ENCODE data around the gene PDZD2.

Gene PDZD2

GRCh38 chr5:31911291-31912265 is 272.6 kb downstream of the PDZD2 start:
- H3K4me3 ChIP-seq = no peak overlapping the region

DNA sequence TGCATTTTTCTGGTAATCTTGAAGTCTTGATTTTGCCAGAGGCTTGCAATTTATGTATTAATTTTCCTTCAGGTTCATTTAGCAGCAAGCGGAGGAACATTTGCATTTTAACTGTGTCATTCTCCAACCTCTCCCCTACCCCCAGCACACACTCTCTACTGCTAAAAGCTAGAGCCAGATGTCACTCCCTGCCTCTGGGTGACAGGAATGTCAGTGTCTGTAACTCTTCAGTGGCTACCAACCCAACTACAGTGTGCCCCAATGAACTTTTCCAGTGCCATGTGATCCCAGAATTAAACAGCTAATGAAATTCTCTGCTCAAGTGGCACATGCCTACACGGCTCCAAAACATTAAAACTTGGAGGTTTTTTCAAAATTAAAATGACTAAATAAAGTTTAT is 274.9 kb downstream of the PDZD2 start:
- intact Hi-C loops (cut with DNase I; ENCODE audit: low total_unique reads) = no loop called here
- no peak overlapping the region for H3K27ac ChIP-seq
- no peak overlapping the region for H3K4me3 ChIP-seq
- TF ChIP-seq, protein P1, sequence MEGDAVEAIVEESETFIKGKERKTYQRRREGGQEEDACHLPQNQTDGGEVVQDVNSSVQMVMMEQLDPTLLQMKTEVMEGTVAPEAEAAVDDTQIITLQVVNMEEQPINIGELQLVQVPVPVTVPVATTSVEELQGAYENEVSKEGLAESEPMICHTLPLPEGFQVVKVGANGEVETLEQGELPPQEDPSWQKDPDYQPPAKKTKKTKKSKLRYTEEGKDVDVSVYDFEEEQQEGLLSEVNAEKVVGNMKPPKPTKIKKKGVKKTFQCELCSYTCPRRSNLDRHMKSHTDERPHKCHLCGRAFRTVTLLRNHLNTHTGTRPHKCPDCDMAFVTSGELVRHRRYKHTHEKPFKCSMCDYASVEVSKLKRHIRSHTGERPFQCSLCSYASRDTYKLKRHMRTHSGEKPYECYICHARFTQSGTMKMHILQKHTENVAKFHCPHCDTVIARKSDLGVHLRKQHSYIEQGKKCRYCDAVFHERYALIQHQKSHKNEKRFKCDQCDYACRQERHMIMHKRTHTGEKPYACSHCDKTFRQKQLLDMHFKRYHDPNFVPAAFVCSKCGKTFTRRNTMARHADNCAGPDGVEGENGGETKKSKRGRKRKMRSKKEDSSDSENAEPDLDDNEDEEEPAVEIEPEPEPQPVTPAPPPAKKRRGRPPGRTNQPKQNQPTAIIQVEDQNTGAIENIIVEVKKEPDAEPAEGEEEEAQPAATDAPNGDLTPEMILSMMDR (IDR thresholded peaks at IDR 0.05) = no peak
- DNase-seq = no peak
- H3K36me3 ChIP-seq = no peaks in the 10 kb centered on the region
- H3K27me3 ChIP-seq = no peaks in the 10 kb centered on the region
- no peaks in the 10 kb centered on the region for H3K9me3 ChIP-seq
- no peaks in the 10 kb centered on the region for H3K4me1 ChIP-seq

More at GRCh38 chr5:31911291-31912265, 272.6 kb downstream of the PDZD2 start:
- no peaks in the 10 kb centered on the region for H3K27me3 ChIP-seq
- TF ChIP-seq, protein P1 (IDR thresholded peaks at IDR 0.05) = no peak
- DNase-seq = no peak
- intact Hi-C loops (cut with DNase I; ENCODE audit: low total_unique reads) = no loop called here
- H3K36me3 ChIP-seq = no peaks in the 10 kb centered on the region
- H3K9me3 ChIP-seq = no peaks in the 10 kb centered on the region
- H3K27ac ChIP-seq = no peak overlapping the region
- no peaks in the 10 kb centered on the region for H3K4me1 ChIP-seq

GRCh38 chr5:31916327-31916726 is 277.4 kb downstream of the PDZD2 start:
- Histone ChIP-seq H3K4me3 (no peak overlapping the region), H3K27ac (no peak overlapping the region), H3K27me3 (no peaks in the 10 kb centered on the region), H3K4me1 (no peaks in the 10 kb centered on the region), H3K9me3 (no peaks in the 10 kb centered on the region), H3K36me3 (no peaks in the 10 kb centered on the region)
- intact Hi-C loops (cut with DNase I; ENCODE audit: low total_unique reads) = no loop called here
- TF ChIP-seq, protein P1 (IDR thresholded peaks at IDR 0.05) = no peak
- DNase-seq = no peak

DNA sequence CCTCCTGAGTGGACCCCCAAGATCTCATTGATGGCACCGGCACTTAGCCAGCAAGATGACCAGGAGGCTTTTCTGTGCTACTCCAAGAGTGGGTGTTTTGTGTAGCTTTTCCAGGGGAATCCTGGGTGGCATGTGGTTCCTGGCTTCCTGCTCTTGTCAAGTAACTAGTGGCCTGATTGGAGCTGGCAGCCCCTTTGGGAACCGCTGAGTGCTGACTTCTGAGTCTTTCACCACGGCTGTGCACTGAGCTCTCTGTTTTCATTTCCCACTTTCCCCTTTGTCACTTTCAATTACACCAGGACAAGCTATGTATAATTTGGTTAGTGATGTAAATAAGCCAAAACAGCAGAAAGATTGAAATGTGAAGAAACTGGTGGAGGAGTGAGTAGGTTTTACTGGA is 279.8 kb downstream of the PDZD2 start:
- Histone ChIP-seq H3K27ac (no peak overlapping the region), H3K9me3 (no peaks in the 10 kb centered on the region), H3K27me3 (no peaks in the 10 kb centered on the region), H3K36me3 (no peaks in the 10 kb centered on the region), H3K4me1 (no peaks in the 10 kb centered on the region), H3K4me3 (no peak overlapping the region)
- DNase-seq = no peak
- TF ChIP-seq, protein P1 (IDR thresholded peaks at IDR 0.05) = no peak
- intact Hi-C loops (cut with DNase I; ENCODE audit: low total_unique reads) = no loop called here

DNA sequence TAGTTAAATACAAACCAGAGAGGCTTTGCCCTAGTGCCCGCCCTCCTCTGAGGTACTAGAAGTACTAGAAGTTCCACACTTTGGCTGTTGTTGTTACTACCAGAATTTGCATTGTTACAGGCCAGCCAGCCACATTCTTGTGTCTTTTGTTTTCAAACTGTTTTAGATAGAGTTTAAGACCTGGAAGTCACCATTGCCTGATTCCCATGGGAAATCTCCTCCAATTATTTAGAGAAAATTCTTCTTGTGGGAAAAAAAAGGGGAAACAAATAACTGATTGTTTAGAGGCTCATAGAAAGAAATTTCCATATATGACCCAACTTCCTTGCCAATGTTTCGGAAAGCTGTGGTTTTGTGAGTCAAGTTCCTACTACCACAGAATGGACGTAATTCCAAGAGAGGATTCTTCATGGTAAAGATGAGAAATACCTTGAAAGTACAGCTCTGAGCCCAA is 282.9 kb downstream of the PDZD2 start:
- H3K27ac ChIP-seq = no peak overlapping the region
- TF ChIP-seq, protein P1 (IDR thresholded peaks at IDR 0.05) = no peak
- no peak for DNase-seq
- H3K27me3 ChIP-seq = no peaks in the 10 kb centered on the region
- no peaks in the 10 kb centered on the region for H3K36me3 ChIP-seq
- intact Hi-C loops (cut with DNase I; ENCODE audit: low total_unique reads) = no loop called here
- H3K4me1 ChIP-seq = no peaks in the 10 kb centered on the region
- no peaks in the 10 kb centered on the region for H3K9me3 ChIP-seq
- no peak overlapping the region for H3K4me3 ChIP-seq

Data from tibial artery (tissue), 4 donors.